Measurements from ENCODE around the gene SOX13. TPM values are rescaled to one million over a fixed set of nuclear protein-coding genes. Genes with fewer than 3 reads are reported as not detected.
"Not testable (repeated sequence)": the region's sequence is repeated elsewhere in the genome, so short reads cannot be mapped to it uniquely, and the experiment has no call there.

SOX13 gene
- total and polyA plus RNA-seq, 9 of the 15 experiments (the other 6 are each of a cell fraction or from before 2014, with no cell fraction given), result 0.03 to 0.35 (median 0.06) TPM; not detected in 5

DNA sequence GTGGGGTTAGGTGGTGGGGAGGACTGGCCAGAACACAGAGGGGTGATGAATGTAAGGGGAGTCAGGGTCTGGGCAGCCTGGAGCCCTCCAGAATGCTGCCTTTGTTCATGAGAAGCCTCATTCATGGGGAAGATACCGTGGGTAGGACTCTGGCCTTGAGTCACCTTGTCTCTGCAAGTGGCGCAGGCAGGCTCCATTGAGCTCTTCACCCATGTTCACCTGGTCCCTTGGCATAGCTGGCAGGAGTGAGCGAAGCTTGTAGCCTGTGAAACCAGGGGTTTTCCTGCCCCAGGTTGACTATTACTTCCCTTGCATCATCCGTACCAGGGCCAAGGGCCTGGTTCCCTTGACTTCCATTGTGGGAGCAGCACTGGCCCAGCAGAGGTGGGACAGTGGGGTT lies 25.8 kb downstream of the SOX13 start (continued):
- TF ChIP-seq, protein P1, sequence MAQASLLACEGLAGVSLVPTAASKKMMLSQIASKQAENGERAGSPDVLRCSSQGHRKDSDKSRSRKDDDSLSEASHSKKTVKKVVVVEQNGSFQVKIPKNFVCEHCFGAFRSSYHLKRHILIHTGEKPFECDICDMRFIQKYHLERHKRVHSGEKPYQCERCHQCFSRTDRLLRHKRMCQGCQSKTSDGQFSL (CRISPR knock-in tag; IDR thresholded peaks at IDR 0.05), result no peak
- TF ChIP-seq, protein P1 (tag; IDR thresholded peaks at IDR 0.05), result no peak
- TF ChIP-seq, protein P2, sequence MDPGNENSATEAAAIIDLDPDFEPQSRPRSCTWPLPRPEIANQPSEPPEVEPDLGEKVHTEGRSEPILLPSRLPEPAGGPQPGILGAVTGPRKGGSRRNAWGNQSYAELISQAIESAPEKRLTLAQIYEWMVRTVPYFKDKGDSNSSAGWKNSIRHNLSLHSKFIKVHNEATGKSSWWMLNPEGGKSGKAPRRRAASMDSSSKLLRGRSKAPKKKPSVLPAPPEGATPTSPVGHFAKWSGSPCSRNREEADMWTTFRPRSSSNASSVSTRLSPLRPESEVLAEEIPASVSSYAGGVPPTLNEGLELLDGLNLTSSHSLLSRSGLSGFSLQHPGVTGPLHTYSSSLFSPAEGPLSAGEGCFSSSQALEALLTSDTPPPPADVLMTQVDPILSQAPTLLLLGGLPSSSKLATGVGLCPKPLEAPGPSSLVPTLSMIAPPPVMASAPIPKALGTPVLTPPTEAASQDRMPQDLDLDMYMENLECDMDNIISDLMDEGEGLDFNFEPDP (CRISPR knock-in tag; IDR thresholded peaks at IDR 0.05), result no peak
- no peak for TF ChIP-seq ZBTB7A (IDR thresholded peaks at IDR 0.05; ENCODE audit: borderline replicate concordance, control insufficient read depth, low read depth, low read length)
- no peak for TF ChIP-seq ZNF77 (CRISPR knock-in tag; IDR thresholded peaks at IDR 0.05)
- TF ChIP-seq ZNF644 (tag; IDR thresholded peaks at IDR 0.05; ENCODE audit: low read depth), result no peak
- no peak for TF ChIP-seq KLF6 (CRISPR knock-in tag; IDR thresholded peaks at IDR 0.05; ENCODE audit: borderline replicate concordance)
- TF ChIP-seq, protein P3, sequence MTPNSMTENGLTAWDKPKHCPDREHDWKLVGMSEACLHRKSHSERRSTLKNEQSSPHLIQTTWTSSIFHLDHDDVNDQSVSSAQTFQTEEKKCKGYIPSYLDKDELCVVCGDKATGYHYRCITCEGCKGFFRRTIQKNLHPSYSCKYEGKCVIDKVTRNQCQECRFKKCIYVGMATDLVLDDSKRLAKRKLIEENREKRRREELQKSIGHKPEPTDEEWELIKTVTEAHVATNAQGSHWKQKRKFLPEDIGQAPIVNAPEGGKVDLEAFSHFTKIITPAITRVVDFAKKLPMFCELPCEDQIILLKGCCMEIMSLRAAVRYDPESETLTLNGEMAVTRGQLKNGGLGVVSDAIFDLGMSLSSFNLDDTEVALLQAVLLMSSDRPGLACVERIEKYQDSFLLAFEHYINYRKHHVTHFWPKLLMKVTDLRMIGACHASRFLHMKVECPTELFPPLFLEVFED (CRISPR knock-in tag; conservative IDR thresholded peaks at IDR 0.05), result no peak
- no peak for TF ChIP-seq MEIS2 (IDR thresholded peaks at IDR 0.05; ENCODE audit: partially characterized antibody)

DNA sequence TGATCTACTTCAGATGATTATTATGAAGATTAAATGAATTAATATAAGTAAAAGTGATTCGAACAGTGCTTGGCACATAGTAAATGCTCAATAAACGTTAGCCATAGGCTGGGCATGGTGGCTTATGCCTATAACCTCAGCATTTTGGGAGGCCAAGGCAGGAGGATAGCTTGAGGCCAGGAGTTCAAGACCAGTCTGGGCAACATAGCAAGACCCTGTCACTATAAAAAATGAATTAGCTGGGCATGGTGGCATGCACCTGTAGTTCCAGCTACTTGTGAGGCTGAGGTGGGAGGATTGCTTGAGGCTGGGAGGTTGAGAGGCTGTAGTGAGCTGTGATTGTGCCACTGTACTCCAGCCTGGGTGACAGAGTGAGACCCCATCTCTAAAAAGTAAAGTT lies 26.8 kb downstream of the SOX13 start:
- H2AFZ ChIP-seq (ENCODE audit: low read depth, low read length); BruUV-seq (replicated peaks); H3K4me1 ChIP-seq (replicated peaks in 1 of 2; ENCODE audit: control insufficient read depth in 2 of 2, insufficient read depth in 2 of 2, low read length in 2 of 2); H3K4me3 ChIP-seq; H3K9ac ChIP-seq (ENCODE audit: insufficient read depth in 1 of 2, low read depth in 2 of 2, low read length in 2 of 2); H3K9me3 ChIP-seq (replicated peaks; ENCODE audit: control insufficient read depth, insufficient read depth, low read depth, low read length); in situ Hi-C loops (cut with MboI); ATAC-seq; H4K20me1 ChIP-seq (replicated peaks; ENCODE audit: control insufficient read depth, insufficient read depth, low read length); CTCF ChIA-PET (ENCODE audit: low intra/inter-chr PET ratio); H3K27ac ChIP-seq (ENCODE audit: extremely low read depth, low read depth, low read length); H3K79me2 ChIP-seq (ENCODE audit: control insufficient read depth, insufficient read depth, low read length); intact Hi-C loops (cut with micrococcal nuclease); H3K36me3 ChIP-seq (ENCODE audit: control insufficient read depth, insufficient read depth, low read length); DNase-seq (ENCODE audit: extremely low read depth in 1 of 4, low spot score in 3 of 4); FAIRE-seq; H3K9me1 ChIP-seq (ENCODE audit: control insufficient read depth, insufficient read depth, low read length); H3K4me2 ChIP-seq (ENCODE audit: insufficient read depth, low read length): not testable (repeated sequence)
- peaks cover 18 to 59% of the 10 kb centered on the region in 2 experiments; a peak in 4 of 5 replicates for H3K27me3 ChIP-seq (ENCODE audit: control insufficient read depth in 2 of 2, insufficient read depth in 2 of 2, low read length in 2 of 2)
- POLR2A ChIA-PET, result interaction anchor here (0.7 kb wide), 1 partner anchor 226 kb away, joined by 3 read pairs; no protein-coding TSS in a partner anchor
- 0% methylated on average over 2 of the region's 2 CpGs for WGBS (ENCODE audit: insufficient coverage, low coverage, missing lambda C conversion rate)
